GM12801 (cell line): Measurements from ENCODE around the gene MYPN.

ENCODE experiments used
- CTCF ChIP-seq: IDR thresholded peaks from one replicate; pipeline ENCODE4 v1.5.1; 2011; ENCODE audit warnings: control low read depth; ENCODE audit not compliant: insufficient read length; ENCODE audit errors: extremely low read depth

MYPN gene

DNA sequence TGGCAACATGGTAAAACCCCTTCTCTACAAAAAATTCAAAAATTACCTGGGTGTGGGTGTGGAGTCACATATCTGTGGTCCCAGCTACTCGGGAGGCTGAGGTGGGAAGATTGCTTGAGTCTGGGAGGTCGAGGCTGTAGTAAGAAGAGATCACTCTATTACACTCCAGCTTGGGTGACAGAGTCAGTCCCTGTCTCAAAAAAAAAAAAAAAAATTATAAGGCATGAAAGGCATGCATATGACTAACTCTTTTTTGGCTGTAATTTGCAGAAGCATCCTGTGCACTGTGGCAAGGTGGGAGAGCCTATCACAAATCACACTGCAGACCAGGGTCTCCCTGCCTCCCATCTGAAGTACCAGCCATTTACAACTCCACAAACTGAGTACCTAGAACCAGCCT is 14.1 kb upstream of the MYPN start:
- no peak for TF ChIP-seq CTCF

DNA sequence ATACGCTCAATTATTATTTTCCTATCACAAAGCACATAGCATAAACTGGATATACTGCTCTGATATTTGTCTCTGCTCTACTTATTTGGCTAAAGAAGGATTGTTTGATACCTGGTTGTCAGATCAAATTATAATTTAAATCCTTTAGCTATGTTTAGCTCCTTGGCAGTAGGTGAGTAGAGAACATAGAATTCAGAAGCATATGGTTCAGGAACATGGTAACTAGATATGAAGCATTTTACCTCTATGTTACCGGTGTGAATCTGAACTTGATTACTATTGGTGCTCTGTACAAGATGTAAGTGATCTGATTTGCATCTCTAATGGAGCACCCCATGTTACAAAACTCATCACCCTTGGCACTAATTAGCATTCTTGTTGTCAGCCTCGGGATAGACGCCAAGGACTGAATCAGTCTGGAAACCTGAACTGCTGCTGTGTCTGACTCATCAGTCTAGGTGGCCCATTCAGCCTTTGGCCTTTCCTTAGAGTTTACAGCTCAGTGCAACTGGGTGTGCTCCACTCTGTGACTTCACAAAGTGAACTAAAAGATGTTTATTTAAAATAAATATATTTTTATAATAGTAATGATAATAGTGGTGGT is 12.3 kb upstream of the MYPN start:
- no peak for TF ChIP-seq CTCF

DNA sequence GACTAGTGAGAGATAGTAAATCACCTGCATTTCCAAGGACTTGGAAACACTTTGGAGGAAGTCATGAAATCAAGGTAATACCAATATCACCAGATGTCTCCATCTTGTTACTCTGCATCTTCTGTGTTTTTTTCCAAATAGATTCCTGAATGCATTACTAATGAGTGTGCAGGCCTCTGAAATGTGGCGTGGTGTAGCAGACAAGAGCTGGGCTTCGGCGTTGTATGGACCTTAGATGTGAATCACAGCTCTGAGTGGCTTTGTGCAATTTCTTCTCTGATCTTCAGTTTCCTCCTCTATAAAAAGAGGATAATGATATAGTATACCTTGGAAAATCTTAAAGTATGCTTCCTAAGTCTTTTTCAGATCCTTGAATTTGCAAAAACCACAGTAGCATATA is 9.6 kb upstream of the MYPN start:
- TF ChIP-seq CTCF, result no peak

- no peak for TF ChIP-seq CTCF
Measured at GRCh38 chr10:68101066-68101465, 8.2 kb upstream of the MYPN start.

DNA sequence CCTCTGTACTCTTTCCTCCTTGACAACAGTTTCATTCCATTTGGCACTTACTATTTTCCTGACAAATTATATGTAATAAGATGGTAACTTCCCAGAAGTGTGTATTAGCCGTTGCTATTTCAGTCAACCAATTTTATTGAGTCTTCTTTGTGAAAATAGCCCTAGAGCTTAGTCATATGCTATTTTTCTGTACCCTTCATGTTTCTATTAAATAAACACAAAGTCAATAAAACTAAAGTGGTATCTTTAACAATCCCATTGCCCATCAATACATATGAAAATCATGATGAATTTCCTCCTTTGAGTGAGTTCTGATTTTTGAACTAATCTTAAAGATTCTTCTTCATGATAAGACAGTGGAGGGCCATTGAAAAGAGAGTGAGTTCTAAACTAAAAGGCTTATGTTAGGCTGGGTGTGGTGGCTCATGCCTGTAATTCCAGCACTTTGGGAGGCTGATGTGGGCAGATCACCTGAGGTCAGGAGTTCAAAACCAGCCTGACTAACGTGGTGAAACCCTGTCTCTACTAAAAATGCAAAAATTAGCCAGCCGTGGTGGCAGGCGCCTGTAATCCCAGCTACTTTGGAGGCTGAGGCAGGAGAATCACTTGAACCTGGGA is 5.9 kb upstream of the MYPN start:
- TF ChIP-seq CTCF, result no peak

DNA sequence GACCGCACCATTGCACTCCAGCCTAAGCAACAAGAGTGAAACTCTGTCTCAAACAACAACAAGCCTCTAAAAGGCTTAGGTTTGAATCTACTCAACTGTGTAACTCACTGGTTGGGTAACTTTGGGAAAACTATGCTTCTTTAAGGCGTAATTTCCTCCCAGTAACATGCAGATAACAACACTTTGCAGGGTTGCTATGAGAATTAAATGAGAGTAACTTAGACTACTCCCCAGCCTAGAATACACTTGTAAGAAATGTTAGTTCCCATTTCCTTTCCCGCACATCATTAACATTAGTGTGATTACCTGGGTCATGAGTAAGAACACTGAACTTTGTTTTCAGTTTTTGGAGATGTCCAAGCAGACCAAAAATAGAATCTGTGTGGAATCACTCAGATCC is 5.4 kb upstream of the MYPN start:
- no peak for TF ChIP-seq CTCF

DNA sequence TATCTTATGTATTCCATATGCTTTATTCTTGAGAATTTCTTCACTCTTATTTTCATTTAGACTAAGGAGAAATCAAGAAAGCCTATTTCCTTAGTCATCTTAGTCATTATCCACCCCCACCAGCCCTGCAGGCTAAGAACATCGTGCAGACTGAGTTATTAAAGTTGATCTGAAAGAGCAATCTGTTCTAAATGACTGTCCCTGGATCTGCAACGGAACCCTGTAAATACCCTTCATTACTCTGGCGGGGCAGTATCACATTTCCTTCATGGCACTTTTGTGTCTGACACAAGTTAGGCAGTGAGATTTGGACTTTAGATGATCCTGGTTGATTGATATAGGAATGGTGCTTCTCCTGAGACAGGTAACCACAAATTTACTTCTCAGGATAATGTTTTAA is 3.5 kb upstream of the MYPN start:
- TF ChIP-seq CTCF, result no peak

DNA sequence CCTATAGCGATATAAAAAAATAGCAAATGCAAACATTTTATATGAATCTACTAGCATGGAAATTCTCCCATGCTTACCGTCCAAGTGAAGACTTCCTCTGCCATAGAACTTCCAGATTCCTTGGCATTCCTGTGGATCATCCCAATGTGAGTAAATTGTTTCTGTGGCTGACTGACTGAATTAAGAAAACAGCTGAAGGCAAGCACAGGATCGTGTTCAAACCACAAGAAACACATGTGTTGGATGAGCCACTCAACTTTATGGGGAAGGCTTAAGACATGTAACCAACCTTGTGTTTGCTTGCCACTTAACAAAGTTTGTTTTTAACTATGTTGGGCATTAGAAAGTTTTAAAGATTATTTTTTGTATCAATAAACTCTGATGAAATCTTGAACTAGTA is 2.6 kb upstream of the MYPN start:
- TF ChIP-seq CTCF, result no peak
